H4 (cell line): ENCODE results near the gene SH2D2A. TPM values are rescaled to one million over a fixed set of nuclear protein-coding genes. Genes with fewer than 3 reads are reported as not detected.

ENCODE experiments used
- DNase-seq: peaks from one replicate; pipeline ENCODE4 v3.0.0-alpha.2; 2015; ENCODE audit warnings: low spot score
- total RNA-seq: library from RNA; depleted of rRNA; stranded (reverse); fragments of >200 nt; shearing (Covaris generic); gene quantifications from 2 replicates; pipeline ENCODE4 v1.2.3, GENCODE V29; 2014

The SH2D2A gene
- total RNA-seq, 1 experiment from 2014 or later: 2.5 TPM

DNA sequence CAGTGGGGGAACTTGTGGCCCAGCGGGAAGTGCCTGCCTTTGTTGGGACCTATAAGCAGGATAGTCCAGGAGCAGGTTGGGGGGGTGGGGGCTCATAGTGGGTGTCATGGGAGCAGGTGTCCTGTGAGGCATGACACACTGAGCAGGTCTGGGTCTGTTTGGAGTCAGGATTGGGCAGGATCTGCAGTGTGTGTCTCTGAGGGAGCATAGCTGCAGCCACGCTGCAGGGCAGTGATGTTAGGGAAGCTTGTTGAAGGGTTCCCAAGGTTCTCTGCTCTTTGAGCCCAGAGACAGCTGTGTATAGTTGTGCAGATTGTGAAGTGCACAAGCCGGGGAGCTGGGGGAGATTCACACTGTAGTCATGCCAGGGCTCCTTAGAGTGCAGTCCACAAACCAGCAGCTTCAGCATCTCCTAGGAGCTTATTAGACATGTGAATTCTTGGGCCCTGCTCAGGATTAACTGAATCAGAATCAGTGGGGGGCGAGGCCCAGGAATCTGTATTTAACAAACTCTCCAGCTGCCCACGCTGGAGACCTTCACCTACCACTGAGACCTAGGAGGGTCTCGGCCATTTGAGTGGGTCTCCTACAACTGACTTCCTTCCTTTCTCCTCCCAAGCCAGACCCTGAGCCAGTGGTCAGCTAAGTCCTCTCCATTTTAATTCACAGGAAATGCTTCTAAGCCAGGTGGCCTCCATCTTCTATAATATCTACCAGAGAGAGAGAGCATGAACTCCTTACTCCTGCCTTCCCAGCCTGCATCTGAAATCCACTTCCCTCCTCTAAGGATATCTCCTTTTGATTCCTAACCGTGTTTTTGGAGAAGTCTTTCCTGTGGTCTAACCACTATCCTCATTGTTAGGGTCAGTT lies 31.2 kb upstream of the SH2D2A start:
- no peak for DNase-seq

GRCh38 chr1:156846643-156847042 lies 30.0 kb upstream of the SH2D2A start:
- DNase-seq: no peak

DNA sequence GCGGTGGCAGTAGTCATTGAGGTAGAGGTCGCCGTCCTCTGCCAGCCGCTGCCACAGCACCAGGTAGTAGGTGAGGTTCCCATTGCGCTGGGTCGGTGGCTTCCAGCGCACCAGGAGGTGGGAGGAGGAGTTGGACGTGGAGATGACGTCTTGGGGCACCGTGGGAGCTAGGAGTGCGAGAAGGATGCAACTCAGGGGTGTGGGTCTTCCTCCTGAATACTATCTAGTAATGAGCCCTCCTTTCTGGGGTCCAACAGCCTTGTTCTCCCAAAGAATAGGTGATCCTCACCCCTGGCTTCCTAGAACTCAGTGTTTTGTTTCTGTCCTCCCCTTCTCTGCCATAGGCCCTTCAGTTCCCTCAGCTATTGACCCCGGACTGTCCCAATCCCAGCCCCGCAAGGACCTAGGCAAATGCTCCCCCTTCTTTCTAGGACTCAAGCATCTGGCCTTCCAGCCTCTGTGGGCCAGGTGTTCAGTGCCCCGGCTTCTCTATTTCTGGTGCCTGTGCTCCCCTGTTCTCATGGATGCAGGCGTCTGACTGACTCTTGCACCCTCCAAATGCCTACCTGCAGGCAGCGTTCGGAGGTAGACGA lies 29.4 kb upstream of the SH2D2A start:
- no peak for DNase-seq

GRCh38 chr1:156845055-156845952 lies 28.7 kb upstream of the SH2D2A start:
- no peak for DNase-seq

- no peak for DNase-seq
Measured at GRCh38 chr1:156844638-156845037, 28.0 kb upstream of the SH2D2A start.

DNA sequence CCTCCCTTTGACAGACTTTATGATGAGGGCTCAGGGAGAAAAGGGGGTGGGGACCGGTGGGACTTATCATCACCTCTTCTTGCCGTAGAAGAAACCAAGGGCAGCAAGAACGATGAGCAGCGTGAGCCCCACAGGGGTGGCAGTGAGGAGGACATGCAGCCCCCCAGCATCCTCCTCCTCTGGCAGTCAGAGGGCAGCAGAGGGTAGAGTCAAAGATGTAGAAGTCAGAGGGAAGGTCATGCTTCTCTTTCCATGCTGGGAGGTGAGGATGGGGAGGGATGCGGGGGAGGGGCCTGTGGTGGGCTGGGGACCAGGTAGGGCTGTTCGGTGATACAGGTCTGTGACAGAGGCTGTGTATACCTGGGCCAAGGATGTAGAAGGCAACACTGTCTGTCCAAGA lies 27.5 kb upstream of the SH2D2A start:
- no peak for DNase-seq

DNA sequence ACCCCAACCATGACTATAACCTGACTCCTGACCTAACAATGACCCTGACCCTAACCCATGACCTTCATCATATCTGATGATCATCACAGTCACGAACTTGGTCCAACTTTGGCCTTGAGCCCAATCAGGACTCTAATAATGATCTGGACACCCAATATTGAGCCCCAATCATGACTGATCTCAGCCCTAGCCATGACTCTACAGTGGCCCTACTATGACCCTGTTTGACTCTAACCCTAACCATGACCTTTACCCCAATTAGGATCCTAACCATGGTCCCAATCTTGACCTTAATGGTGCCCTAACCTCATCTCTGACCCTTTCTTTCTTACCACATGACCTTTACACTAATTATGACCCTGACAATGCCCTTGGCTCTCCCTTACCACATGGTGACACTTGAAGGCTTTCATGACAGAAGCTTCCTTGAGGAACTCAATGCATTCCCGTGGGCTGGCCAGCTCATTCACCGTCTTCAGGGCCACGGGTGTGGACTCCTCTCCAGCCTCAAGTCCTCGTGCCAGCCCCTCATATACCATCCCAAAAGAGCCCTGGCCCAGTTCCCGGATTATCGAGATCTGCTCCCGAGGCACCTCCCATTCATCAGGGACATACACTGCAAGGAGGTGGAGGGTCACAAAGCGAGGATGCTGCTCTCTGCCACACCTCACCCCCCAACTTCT lies 26.1 kb upstream of the SH2D2A start:
- DNase-seq: no peak

GRCh38 chr1:156841295-156841855 lies 24.7 kb upstream of the SH2D2A start:
- DNase-seq: no peak

DNA sequence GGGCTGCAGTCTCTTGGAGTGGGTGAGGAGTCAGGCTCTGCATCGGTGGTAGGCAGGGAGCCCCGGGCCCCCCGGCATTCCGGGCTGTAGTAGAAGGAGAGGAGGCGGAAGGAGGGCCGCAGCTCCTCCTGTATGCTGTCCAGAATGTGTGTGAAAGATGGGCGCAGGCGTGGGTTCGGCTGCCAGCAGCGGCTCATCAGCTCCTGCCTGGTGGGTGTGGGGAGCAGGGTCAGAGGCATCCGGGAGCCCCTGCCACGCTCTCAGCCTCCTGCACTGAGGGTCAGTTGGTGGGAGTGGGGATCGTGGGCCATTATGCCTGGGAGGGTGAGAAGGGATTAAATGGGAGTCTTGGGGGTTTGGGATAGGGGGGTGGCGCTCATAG lies 24.2 kb upstream of the SH2D2A start:
- no peak for DNase-seq

- no peak for DNase-seq
Measured at GRCh38 chr1:156840186-156840897, 23.7 kb upstream of the SH2D2A start.

GRCh38 chr1:156839426-156840109 lies 22.9 kb upstream of the SH2D2A start:
- DNase-seq: no peak

GRCh38 chr1:156838972-156839371 lies 22.3 kb upstream of the SH2D2A start:
- no peak for DNase-seq

DNA sequence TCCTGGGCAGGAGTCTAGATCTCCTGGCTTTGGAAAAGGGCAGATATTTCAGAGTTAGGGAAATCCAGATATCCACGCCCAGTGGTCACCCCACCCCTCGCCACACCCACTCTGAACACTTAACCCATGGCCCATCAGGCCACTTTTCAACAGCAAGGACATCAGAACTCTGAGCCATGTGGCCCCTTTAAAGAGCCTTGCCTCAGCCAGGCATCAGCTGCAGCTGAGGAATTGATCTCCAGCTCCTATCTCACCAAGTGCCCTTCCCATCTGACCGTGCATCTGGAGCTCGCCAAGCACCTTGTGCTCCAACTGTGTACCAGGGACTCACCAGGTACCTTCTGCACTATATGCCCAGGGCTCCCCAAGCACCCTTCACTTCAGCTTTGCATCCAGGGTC lies 20.2 kb upstream of the SH2D2A start:
- DNase-seq: no peak

DNA sequence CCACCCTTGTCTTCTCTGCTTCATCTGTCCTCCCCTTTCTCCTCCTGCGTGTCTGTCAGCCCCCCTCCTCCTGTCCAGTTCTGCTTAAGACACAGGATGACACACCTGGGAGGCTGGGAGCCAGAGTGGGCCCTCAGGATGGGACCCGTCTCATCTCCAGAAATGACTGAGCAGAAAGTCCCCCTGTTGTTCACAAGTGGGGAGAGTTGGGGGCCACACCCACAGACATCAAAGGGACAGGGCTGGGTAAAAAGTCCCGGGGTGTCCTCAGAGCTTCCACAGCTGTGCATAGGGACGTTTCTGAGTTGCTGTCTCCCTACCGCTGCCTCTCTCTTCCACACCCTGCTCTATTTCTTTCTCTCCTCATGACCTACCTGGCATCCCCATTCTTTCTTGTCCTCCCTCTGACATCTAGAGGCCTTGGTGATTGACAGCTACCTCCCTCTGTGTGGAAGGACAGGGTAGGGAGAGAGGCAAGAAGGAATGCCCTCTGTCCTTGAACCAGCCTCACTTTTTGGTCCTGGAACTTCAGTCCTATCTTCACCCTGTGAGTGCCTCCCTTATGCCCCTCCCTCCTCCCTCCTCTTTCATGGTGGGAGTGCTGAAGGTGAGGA lies 19.5 kb upstream of the SH2D2A start:
- DNase-seq: no peak

DNA sequence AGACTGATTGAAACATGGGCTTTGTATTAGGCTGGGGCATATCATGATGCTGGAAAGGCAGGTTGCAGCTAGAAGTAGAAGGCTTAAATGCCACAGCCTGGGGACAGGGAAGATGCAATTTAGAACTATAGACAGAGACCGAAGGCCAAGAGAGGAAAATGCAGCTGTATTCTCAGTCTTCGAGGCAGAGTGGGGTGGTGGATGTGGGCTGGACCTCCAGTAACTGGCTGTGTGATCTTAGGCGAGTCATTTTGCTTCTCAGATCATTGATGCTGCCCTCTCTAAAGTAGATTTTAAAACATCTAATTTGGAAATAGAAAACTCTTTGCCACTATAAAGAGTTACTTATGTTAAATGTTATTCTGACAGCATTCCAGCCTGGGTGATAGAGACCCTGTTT lies 17.7 kb upstream of the SH2D2A start:
- no peak for DNase-seq

DNA sequence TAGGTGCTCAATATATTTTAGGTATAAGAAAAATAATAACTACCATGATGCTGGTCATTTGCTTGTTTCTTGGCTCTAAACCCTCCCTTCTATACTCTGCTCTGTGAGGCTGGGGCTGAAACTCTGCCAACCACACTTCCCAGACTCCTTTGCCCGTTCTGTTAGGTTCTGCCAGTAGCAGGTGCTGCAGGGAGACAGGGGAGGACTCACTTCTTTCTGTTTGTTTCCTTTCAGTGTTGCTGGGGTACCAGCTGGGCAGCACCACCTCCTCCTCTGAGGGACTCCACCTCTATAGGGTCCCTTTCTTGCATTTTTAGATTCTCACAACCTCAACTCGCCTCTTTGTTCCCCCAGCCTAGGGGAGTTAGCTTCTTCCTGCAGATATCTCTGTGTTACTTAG lies 17.0 kb upstream of the SH2D2A start:
- no peak for DNase-seq

DNA sequence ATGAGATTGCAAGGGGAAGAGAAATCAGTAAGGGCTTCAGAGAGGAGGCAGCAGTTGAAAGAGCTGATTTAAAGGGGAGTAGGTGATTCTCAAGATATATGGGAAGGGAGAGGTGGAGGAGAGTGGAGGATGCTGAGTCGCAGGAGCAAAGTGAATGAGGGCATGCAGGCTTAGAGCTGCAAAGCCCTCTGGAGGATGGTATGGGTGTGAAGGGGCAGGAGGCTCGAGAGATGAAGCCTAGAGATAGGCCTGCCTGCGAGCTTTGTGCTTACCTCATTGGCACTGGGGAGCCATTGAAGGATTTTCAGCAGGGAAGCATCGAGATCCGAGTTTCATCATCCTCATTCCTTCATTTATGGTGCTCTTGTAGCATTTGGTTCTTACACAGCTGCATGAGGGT lies 15.8 kb upstream of the SH2D2A start:
- no peak for DNase-seq

DNA sequence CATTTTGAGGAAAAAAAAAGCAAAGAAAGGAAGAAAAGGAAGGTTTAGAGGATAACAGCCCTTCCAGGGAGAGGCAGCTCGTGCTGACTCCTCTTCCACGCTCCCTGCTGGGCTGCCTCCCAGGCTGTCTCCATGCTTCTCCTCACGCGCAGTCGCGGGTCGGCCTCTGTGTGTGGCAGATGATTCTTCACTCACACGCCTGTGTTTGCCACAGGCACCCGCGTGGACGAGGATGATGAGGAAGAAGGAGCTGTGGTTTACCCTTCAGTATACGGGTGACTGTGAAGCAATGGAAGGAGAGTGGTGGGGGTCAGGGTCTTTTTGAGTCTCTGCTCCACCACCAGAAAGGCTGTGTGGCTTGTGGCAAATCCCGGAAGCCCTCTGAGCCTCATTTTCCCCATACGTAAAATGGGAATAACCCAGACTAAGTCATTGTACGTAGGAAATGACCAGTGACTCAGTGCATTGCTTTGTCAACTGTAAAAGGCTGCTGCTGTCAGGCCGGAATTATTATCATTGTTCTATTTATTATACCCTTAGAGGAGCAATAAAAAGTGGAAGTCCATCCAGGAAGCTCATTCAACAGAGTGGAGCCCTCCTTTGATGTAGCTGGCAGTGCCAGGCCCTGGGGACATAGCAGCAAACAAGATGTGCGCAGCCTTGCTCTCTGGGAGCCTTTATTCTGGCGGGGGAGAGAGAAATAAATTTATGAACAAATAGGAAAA lies 11.9 kb upstream of the SH2D2A start:
- no peak for DNase-seq

DNA sequence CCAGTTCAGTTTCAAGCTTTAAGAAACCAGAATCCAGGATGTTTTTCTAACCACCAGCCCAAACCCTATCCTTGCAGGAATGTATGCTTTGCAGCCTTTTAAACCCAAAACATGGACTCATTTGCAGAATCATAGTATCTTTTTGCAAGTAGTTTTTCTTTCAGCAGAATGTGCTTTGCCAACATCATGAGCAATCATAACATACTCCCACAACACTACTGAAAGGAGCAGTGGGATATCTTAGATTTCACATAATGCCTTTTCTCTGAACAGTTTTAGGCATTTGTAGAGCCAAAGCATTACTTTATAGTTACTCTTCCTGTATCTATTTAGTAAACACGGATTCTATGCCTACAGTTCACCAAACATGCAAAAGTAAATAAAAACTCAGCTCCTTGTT lies 10.0 kb upstream of the SH2D2A start:
- no peak for DNase-seq
